ENCODE data around the gene ZBTB18.

ZBTB18 gene

DNA sequence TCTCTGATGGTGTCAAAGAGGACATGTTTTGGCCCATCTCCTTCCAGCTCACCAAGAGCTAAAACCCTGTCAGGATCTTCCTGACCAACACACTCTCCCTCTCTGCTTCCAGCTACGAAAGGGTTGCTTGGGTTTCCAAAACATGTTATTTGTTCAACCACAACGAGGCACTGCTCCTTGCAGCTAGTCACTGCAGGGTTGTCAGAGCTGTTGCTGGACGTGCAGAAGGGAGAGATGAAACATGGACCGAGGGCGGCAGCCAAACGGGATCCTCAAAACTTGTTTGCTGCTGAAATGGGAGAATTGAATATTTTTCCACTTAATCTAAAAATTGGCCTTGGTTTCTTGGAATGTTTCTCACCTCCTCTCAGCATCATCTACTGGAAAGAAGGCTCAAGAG is 12.4 kb downstream of the ZBTB18 start:
- DNase-seq (ENCODE audit: low spot score): no peak

DNA sequence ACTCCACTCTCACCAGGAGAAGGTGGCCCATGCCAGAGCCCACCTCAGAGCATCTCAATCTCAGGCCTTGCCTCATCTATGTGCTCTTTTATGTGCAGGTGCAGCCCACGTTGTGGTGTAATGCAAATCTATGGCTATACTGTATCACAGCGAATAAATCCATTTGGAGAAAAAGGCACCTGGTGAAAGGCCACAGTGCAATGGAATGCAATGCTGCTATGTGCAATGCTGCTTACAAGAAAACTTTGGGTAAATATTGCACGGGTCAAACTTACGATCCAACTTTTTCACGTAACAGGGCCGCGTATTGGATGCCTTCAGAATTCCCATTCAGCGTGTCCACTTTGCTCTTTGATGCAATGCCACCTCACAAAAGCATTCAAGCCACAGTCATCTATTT is 13.5 kb downstream of the ZBTB18 start:
- no peak for DNase-seq (ENCODE audit: low spot score)

DNA sequence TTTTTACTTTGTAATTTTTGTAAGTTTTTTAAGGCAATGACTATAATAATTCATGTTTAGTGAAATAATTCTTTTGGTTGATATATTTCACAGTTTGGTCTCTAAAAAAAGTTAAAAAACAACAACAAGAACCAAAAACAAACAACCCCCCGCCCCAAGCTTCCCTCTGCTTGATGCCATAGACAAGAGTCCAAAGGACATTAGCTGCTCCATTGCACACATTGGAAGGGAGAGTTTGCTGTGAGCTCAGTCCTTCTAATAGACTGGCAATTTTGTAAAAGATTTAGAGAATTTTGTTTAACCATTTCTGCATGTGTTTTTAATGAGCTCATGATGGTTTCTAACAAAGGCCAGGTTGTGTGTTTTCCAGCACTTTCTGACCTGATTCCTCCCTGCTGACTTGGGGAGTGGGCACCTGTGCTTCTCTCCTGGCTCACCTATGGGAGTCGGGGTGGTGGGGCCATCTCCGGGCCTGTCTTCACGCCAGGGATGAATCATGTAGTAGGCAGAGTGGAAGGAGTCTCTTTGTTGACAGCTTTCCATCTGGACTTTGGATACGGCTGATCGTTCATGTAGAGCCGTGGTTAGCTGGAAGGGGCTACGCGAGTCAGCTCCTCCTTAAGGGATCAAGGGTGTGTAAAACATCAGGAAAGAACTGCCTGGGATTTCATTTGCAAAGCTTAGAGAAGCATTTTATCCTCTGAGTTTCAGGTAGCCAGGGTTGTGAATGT is 14.1 kb downstream of the ZBTB18 start:
- DNase-seq (ENCODE audit: low spot score): no peak

DNA sequence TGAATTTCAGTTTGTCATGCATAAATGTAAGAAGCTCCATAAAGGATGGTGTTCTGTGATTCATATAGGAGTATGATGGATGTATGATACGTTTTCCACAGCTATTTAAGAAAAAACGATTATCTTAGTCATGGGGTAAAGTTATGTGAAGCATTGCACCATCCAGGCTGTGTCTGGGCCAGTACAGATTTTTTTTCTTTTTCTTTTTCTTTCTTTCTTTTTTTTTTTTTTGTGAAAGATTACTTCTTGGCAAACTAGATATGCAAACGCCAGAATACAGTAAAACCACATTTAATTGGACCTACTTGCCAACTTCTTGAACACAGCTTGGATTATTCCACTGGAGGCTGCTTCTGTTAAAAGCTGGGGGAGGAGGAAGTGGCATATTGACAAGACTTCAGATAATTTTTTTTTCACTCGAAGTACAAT is 14.9 kb downstream of the ZBTB18 start:
- DNase-seq (ENCODE audit: low spot score): no peak

DNA sequence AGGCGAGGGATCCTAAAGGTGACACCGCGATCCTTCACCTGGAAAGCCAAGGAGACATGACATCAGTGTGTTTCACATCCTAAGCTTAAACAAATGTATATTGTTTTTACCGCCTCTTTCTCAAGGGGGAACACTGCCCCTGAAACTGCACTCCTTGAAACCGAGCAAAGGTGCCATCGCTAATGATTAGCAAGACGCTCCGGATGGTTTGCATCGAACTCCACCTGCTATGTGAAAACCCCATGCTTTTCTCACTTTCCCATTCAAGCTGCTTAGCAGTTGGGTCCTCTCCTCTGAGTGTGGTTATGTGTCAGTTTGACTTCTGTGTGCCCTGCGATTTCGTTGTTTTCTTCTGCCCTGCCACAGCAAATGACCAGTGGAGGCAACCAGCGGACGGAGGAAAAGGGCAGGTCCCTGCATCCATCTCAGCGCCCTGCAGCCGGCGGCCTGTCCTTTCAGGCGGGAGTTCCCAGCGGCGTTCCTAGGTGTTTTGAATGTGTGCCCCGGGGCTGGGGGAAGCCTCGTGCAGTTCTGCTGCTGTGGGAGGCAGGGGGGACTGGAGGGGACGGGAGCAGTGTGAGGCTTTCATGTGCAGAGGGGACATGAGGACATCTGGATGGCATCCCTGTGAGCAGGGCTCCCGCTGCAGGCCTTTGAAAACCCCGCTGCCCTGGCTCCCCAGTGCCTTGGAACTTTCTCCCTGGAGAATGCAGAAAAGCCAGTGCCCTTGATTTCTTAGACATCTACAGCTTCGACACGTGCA is 16.1 kb downstream of the ZBTB18 start:
- no peak for DNase-seq (ENCODE audit: low spot score)

DNA sequence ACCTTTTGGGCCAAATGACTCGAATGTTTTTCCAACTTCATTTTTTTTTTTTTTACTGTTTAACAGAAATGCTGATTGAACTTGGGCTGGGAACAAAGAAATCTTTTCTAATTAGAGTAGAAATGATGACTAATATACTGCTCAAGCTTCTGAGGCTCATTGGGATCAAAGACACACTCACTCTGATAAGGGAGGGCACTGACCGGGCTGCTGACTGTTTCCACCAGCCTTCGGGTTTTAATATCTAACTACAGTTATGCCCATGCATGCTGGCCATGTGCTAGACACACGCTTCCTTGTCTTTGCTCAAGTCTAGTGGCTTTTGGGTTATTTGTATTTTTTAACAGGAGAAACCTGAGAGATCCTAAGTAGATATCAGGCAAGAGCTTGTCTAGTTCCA is 16.8 kb downstream of the ZBTB18 start:
- DNase-seq (ENCODE audit: low spot score): no peak

DNA sequence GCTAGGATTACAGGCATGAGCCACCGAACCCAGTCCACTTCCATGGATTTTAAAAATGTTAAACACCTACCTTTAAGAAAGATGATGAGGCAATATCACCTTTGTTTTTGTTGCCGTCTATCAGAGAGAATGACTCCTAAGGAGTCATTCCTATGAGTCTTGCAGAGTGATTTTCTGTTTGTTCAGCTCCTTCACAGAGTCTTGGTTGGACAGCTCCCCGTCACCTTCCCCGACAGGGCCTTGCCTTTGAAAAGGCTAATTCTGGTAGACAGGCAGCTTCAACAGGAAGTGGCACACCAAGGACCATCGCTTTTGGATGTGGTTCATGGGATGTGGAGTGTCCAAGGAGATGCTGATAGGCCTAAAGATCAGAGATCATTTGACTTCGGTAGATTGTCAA is 17.5 kb downstream of the ZBTB18 start:
- DNase-seq (ENCODE audit: low spot score): no peak

DNA sequence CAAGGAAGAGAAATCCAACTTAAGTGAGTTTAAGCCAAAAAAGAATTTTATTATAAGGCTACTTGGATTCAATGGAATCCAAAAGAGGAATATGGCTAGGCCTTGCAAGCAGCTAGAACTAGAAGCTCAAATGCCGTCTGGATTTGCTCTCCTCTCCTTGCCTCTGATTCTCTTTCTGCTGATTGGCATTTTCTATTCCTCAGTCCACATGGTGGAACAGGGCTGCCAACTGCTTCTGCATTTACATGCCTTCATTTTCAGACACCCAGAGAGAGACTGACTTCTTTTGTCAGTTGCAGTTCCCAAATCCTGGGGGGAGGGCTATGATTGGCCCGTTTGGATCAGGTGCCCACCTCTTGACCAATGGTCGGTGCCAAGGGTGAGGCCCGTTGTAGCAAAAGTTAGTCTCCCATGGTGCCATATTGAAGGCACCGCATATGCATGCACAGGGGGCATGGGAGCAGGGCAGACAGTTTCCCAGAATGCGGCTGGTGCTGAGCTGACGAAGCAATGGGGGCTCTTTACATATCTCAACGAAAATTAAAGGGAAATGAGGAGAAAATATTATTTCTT is 18.3 kb downstream of the ZBTB18 start:
- DNase-seq (ENCODE audit: low spot score): no peak

DNA sequence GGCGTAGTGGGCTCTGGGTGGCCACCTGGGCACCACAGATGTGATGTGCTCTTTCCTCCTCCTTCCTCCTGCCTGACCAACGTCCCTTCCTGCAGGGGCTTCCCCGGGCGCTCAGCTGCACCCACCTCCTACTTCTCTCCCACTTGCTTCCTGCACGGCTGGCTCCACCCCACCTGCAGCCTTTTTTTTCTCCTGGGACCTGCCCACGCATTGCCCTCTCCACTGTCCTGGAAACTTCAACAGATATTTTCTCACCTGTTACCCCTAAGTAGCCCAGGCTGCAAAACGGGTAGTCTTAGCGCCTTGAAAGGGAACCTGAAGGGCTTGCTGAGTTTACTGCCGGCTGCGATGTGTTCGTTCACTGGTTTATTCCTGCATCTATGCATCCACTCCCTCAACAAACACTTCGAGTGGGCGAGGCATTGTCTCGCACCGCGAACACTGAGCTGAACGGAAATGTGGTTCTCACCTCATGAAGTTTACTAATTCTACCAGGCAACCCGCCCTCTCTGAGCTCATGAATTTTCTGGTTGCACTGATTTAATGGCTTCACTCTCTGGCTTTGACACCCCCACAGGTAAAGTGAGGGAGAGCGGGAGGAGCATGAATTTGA is 23.6 kb downstream of the ZBTB18 start:
- no peak for DNase-seq (ENCODE audit: low spot score)

DNA sequence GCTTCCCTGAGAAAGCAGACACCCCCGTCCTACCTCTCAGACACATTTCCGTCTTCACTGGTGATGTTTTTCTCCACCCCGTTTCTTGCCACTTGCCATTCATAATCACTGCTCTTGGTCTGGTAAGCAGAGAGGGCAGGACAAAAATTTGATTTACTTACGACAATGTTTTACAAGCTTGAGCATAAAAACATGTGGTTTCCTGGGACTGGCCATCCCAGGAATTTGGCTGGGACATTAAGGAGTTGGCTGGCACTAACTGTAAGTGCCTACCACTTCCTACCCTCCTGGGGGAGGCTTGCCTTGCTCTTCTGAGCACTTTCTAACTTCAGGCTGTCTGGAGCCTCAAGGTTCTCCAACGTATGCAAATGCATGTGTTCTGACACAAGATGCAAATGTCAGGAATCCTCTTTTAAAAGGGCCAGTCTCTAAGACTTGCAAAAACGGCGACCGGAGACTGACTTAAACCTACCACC is 24.2 kb downstream of the ZBTB18 start:
- DNase-seq (ENCODE audit: low spot score): no peak

DNA sequence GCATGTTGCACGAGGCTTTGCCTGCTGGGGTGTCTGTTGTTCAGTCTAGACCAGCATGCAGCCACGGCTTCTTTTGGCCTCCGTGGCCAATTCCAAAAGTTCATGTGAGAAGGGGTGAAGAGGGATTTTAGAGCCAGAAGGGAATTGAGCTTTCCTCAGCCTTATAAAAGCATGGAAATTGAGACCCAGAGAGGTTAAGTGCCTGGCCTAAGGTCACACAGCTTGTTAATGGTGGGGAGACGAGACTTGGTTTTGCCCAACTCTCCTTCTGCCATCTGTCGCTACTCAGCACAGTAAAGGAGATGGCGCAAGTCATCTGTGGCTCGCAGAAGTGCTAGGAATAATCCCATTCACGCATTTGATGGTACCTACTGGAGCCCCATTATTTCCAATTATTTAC is 25.7 kb downstream of the ZBTB18 start:
- DNase-seq (ENCODE audit: low spot score): no peak

DNA sequence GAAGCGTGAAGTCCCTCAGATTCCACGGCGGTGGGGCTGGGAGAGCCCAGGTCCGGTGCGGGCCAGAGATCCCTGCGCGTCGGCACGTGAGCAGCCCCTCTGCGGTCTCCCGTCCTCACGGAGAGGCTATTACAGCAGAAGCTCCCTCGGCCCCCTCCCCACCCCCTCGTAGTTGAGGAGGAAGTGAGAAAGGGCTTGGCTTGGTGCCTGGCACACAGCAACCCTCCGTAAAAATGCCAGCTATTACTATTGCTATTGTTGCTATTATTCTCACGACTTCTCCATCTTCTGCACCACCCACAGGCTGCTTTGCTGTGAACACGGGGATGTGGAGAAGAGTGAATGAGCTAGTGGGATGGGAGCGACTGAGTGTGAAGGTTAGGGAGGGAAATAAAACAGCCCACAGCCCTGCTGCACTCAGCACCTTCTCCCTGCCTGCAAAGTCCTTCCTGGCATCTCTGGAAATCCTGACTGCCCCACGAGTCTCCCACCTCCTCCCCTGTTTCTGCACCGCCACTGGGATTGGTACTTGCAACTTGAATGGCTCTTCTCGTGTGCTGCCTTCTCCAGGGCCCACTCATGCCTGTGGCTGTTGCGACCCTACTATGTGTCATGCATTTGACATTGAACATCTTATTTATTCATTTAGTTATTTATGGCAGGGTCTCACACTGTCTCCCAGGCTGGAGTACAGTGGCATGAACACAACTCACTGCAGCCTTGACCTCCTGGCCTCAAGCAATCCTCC is 26.6 kb downstream of the ZBTB18 start:
- no peak for DNase-seq (ENCODE audit: low spot score)

DNA sequence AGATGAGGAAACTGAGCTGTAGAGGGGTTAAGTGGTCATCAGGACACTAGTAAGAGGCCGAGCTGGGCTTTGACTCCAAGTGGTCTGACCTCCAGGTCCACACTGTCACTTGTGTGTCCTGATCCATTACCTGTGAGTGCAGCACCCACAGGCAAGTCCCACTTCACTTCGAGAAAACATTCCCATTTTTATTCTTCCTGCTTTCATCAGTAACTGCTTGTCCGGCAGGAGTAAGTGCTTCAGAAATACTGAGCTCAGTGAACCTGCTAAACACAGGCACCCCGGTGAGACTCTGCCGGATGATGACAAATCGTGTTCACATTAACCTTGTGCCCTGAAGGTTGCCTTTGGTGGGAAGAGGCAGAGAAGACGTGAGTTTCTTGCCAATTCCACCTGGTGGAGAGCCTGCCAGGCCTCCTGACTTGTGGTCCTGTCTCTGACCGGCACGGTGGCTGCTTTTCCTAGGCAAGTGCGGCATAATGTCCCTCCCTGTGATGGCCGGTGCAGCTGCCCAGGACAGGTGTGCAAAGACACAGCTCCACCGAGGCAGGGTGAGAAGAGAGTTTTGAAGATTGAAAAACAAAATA is 29.4 kb downstream of the ZBTB18 start:
- DNase-seq (ENCODE audit: low spot score): no peak

DNA sequence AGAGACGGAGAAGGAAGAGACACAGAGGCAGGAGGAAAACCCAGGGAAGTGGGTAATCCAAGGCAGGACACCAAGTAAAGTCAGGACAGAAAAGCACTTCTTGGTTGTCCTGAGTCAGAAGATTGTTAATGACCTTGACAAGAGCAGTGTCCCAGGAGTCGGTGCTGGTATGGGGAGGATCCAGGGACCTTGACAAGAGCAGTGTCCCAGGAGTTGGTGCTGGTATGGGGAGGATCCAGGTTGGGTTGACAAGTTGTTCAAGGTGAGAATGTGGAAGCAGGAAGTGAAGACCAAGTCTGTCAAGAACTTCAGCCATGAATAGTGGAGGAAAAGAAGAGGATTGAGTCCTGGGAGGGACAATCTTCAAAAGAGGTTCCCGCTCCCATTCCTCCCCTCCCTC is 31.9 kb downstream of the ZBTB18 start:
- no peak for DNase-seq (ENCODE audit: low spot score)

DNA sequence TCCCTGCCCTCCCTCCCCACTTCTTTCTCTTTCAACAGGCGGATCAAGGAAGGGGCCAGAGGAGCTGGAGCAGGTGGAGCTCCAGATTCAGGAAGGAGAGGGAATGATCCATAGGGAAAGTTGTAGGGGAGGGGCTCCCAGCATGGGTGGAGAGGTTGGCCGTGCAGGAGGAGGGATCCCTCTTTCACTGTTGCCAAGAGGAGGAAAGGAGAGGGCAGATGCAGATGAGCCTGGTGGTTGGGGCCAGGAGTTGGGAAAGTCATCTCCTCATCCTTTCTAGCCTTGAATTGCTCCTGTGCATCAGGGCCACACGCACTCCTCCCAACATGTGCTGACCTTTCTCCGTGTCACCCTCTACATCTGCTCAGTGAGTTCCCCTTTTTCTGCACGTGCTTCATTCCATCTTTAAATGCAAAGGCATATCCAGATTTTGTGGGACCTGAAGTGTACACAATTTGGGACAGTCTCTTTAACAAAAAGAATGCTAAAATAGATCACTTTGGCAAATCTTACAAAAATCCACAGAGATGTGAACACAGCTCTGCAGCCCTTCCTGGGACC is 32.4 kb downstream of the ZBTB18 start:
- DNase-seq (ENCODE audit: low spot score): no peak

DNA sequence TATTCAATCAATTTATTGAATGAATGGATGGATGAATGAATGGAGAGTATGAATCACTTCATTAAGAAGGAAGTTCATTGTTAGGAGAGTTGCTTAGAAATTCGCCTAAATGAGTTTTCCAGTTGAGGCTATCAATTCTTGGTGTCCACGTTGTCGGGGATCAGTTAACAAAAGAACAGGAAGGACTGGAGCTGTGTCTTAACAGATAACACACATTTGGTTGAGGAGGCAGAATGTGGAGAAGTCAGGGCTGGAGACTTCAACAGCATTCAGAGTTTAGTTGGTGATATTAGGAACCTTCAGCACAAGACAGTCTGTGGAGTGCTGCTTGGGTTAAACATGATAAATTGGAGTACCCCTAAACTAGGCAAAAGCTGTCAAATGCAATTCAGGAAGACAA is 33.7 kb downstream of the ZBTB18 start:
- DNase-seq (ENCODE audit: low spot score): no peak

DNA sequence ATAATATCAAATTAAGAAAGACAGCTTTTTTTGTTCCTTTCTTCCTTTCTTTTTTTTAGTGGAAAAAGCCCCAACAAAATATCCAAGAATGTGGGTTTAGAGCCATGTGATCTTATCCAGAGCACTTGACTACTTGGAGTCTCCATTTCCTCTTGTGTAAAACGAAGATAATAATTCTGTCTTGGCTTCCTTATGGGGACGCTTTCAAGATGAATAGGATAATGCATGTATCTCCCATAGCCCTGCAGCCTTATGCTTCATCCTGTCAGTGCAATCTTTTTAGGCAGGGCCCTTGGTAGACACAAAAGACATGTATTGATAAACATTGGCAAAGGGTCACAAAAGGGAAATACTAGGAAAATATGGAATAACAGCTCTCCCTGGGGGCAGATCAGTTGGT is 34.8 kb downstream of the ZBTB18 start:
- DNase-seq (ENCODE audit: low spot score): no peak

DNA sequence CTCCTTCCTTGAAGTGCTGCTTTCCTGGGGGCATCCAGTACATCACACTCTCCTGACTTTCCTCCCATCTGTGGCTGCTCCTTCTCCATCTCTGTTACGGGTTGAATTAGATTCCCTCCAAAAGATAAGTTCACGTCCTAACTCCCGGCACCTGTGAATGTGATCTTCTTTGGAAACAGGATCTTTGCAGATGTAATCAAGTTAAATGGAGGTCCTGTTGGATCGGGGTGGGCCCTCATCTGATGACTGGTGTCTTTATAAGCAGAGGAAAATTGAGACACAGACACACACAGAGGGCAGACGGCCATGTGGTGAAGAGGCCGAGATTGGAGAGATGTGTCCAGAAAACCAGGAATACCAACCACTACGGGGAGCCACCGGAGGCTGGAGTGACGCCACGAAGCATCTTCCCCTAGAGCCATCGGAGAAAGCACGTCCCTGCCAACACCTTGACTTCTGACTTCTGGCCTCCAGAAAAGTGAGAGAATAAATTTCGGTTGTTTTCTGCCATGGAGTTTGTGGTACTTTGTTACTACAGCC is 36.0 kb downstream of the ZBTB18 start:
- no peak for DNase-seq (ENCODE audit: low spot score)

DNA sequence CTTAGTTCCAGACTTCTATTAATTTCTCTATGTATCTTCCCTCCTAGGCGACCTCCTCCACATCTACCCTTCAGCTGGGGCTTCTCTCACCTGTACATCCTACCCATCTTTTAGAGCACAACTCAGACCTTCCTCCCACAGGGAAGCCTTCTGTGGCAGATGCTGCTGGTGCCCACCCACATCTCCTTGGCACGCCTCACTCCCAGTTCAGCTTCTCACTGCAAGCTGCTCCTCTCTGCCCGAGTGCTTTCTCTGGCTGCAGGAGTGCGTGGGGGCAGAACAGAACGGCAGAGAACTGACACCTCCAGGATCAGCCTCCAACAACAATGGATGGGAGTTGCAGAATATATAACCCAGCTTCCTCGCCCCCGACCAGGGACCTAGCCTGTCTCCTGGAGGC is 36.5 kb downstream of the ZBTB18 start:
- DNase-seq (ENCODE audit: low spot score): no peak

DNA sequence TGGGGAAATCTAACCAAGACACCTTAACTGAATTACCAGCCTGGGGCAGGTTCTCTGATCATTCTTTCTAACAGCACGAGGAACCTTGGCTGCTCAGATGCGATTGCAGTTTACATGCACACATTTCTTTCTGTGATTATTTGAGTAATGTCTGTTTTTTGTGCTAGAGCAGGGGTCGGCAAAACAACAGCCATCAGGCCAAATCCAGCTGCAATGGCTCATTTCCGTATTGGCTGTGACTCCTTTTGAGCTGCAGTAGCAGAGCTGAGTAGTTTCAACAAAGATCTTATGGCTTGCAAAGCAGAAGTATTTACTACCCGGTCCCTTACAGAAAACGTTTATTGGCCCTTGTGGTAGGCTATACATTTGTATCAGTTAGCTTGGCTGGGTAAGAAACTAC is 37.1 kb downstream of the ZBTB18 start:
- no peak for DNase-seq (ENCODE audit: low spot score)

DNA sequence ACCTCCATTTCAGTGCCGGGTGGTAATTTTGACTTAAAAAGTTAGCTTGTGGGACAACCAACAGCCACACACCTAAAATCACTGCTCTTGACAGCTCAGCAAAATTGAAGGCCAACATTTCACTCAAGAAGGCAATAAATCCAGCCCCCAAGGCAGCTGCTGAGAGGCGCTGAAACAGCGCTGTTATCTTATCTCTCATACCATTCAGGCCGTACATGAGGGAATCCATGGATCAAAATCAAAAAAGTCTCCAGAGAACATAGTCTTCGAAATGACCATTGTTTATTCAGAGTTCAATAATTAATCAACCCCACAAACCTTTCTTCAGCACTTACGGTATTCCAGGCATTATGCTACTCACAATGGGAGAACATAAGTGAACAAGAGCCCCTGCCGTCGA is 38.5 kb downstream of the ZBTB18 start:
- DNase-seq (ENCODE audit: low spot score): no peak
